Mesothelial cell of epicardium (in vitro differentiated cells): Measurements from ENCODE around the gene FOXF2. TPM values are rescaled to one million over a fixed set of nuclear protein-coding genes. Genes with fewer than 3 reads are reported as not detected.

ENCODE experiments used
- DNase-seq, 2 experiments: peaks; one replicate each; pipeline ENCODE4 v3.0.0; 2021; ENCODE audit warnings: low spot score in 2 of 2; ENCODE audit not compliant: unreplicated experiment in 2 of 2
- H3K27ac Mint-ChIP-seq: 2 replicates; pipeline ENCODE4 v1.8.0; 2021; ENCODE audit warnings: mixed read lengths
- H3K27me3 Mint-ChIP-seq: 2 replicates; pipeline ENCODE4 v1.8.0; 2021; ENCODE audit warnings: low read depth, mixed read lengths
- H3K36me3 Mint-ChIP-seq: 2 replicates; pipeline ENCODE4 v1.8.0; 2021; ENCODE audit warnings: mixed read lengths
- H3K4me1 Mint-ChIP-seq: 2 replicates; pipeline ENCODE4 v1.8.0; 2021; ENCODE audit warnings: mixed read lengths
- H3K4me3 Mint-ChIP-seq: 2 replicates; pipeline ENCODE4 v1.8.0; 2021; ENCODE audit warnings: mild to moderate bottlenecking, moderate library complexity, mixed read lengths
- H3K9me3 Mint-ChIP-seq: 2 replicates; pipeline ENCODE4 v1.8.0; 2021; ENCODE audit warnings: mixed read lengths
- CTCF ChIP-seq: fragments of 200-600 bp; sonication (generic); IDR thresholded peaks from one replicate; pipeline ENCODE4 v1.5.0; 2021; ENCODE audit warnings: antibody characterized with exemption; ENCODE audit not compliant: unreplicated experiment
- total RNA-seq: library from RNA; stranded (reverse); gene quantifications from 3 replicates; pipeline ENCODE4 v1.2.1, GENCODE V29; 2021

FOXF2 gene
- total RNA-seq, 1 donor from 2014 or later, result 0.13 TPM

GRCh38 chr6:1426416-1426815 is 37.0 kb downstream of the FOXF2 start:
- Mint-ChIP-seq H3K27me3 (peaks cover 48% of the 10 kb centered on the region), H3K4me3 (no peak overlapping the region), H3K27ac (no peak overlapping the region), H3K36me3 (no peaks in the 10 kb centered on the region), H3K4me1 (no peaks in the 10 kb centered on the region), H3K9me3 (no peaks in the 10 kb centered on the region)
- no peak for TF ChIP-seq CTCF
- DNase-seq, result peak in 1 of 2 experiments; percentile 16

- Mint-ChIP-seq H3K36me3 (no peaks in the 10 kb centered on the region), H3K27ac (no peak overlapping the region), H3K4me3 (no peak overlapping the region), H3K9me3 (no peaks in the 10 kb centered on the region), H3K27me3 (peaks cover 60% of the 10 kb centered on the region), H3K4me1 (peaks cover 5% of the 10 kb centered on the region)
- no peak for DNase-seq
- TF ChIP-seq CTCF, result no peak
These were observed 46.4 kb downstream of the FOXF2 start for GRCh38 chr6:1435806-1436205.

GRCh38 chr6:1436334-1437306 is 47.2 kb downstream of the FOXF2 start:
- DNase-seq, result peak in 1 of 2 experiments; percentile 63
- H3K36me3 Mint-ChIP-seq, result no peaks in the 10 kb centered on the region
- H3K27me3 Mint-ChIP-seq, result peaks cover 60% of the 10 kb centered on the region
- H3K4me3 Mint-ChIP-seq, result no peak overlapping the region
- H3K4me1 Mint-ChIP-seq, result peaks cover 5% of the 10 kb centered on the region
- peak; percentile 77 for TF ChIP-seq CTCF
- no peaks in the 10 kb centered on the region for H3K9me3 Mint-ChIP-seq
- no peak overlapping the region for H3K27ac Mint-ChIP-seq

- TF ChIP-seq CTCF, result no peak
- Mint-ChIP-seq H3K36me3 (no peaks in the 10 kb centered on the region), H3K27ac (no peak overlapping the region), H3K9me3 (peaks cover 3% of the 10 kb centered on the region), H3K27me3 (peaks cover 69% of the 10 kb centered on the region), H3K4me3 (no peak overlapping the region), H3K4me1 (peaks cover 5% of the 10 kb centered on the region)
- no peak for DNase-seq
These were observed 48.4 kb downstream of the FOXF2 start for GRCh38 chr6:1437553-1438406.

- Mint-ChIP-seq H3K36me3 (no peaks in the 10 kb centered on the region), H3K27ac (no peak overlapping the region), H3K9me3 (peaks cover 3% of the 10 kb centered on the region), H3K4me3 (no peak overlapping the region), H3K4me1 (peaks cover 5% of the 10 kb centered on the region), H3K27me3 (peaks cover 67% of the 10 kb centered on the region)
- no peak for DNase-seq
- no peak for TF ChIP-seq CTCF
These were observed 49.1 kb downstream of the FOXF2 start for GRCh38 chr6:1438471-1438881.
